GM19324 (cell line): ENCODE results near the gene MAN1C1.
"Not testable (repeated sequence)": the region's sequence is repeated elsewhere in the genome, so short reads cannot be mapped to it uniquely, and the experiment has no call there.

Experiments
- ATAC-seq: cut with Tn5 transposase; IDR thresholded peaks from one replicate; pipeline ENCODE4 v1.9.1; 2021; ENCODE audit warnings: mild to moderate bottlenecking, moderate library complexity; ENCODE audit not compliant: unreplicated experiment, low FRiP score

MAN1C1 gene

DNA sequence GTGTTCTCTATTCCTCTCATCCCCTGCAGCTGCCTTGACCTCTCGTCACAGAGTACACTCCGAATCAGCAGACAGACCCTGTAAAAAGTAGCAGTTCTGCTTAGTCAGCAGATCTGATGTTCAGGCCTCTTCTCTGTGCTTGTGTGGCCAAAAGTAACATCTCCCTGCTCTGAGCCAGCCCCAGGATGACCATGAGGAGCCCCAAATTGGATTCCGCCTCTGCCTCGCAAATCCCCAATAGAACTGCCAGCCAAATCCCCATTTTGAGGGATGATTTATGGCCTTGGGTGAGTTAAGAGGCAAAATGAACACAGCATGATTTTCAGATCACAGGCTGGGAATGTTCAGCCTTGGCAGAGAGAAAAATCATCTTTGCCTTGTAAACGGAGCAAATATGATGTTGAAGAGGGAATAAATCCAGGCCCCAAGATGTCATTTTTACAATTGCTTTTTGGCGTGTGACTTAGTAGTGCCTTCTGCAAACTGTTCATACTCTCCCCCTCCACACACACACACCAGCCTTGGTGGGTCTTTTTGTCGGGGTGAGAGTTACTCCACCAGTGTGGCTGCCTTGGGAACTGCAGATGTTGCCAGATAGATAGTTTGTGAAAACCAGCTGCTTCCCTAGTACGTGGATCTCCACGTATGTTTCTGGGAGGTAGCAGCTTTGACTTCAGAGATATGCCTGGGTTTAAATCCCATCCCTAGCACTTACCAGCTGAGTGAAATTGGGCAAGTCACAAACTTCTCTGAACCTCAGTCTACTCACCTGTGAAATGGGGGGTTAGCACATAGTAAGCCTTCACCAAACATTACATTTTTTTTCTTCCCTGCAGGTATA lies 77.8 kb downstream of the MAN1C1 start:
- no peak for ATAC-seq

DNA sequence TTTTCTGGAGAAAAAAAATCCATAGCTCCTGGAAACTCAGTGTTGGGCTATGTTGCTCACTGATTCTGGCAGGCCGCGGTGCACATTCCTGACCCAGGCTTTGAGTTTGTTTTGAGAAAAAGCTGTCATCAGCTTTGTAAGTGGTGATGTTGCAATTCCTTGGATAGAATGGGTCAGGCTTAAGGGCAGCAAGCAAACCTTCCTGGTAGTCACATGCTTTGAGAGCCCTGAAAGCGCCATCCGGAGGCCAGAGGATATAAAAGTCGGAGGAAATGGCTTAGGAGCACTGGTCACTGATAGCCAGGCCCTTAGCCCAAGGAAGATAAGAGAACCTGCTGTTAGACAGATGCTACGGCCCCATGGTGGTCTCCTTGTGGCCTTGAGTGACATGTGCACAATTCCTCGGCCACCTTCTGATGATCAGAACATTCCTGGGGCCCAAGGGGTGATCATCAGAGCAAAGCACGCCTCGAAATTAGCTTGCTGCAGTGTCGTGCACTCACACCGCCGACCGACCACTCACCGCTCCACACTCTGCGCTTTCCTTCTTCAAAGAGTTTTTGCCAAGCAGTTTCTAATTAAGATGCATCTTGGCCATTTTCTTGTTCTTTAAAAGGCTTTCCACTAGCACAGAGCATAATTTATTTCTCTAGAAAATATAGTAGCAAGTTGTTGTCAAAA lies 78.6 kb downstream of the MAN1C1 start:
- no peak for ATAC-seq

DNA sequence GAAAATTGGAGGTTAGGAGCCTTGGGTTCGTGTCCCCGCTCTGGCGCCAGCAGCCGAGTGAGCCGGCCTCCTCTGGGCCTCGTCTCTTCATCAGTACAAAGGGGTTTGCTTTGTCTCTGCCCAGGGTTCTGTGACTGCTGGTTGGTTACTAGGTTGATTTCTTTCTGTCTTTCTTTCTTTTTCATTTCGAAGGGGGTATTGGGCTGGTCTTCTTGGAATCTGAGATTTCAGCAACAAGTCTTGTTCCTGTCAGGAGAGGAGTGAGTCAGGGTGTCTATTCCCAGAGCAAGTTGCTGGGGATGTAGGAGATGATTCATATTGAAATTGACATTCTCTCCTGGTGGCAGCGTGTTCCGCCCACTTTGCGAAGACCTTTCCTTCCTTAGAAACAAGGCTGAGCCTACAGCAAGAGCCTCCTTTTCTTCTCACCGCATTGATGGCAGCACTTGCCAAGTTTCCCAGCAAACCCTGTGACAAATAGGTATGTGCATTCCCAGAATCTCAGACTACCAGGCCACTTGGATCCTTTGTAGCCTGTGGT lies 79.2 kb downstream of the MAN1C1 start:
- no peak for ATAC-seq

DNA sequence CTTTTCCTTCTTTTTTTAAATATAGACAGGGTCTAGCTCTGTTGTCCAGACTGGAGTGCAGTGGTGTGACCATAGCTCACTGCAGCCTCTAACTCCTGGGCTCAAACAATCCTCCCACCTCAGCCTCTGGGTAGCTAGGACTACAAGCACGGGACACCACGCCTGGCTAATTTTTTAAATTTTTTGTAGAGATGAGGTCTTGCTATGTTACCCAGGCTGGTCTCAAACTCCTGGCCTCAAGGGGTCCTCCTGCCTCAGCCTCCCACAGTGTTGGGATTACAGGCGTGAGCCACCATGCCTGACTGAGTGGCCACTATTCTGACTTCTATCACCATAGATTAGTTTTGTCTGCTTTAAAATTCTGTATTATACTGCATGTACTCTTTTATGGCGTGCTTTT lies 80.1 kb downstream of the MAN1C1 start:
- not testable (repeated sequence) for ATAC-seq

DNA sequence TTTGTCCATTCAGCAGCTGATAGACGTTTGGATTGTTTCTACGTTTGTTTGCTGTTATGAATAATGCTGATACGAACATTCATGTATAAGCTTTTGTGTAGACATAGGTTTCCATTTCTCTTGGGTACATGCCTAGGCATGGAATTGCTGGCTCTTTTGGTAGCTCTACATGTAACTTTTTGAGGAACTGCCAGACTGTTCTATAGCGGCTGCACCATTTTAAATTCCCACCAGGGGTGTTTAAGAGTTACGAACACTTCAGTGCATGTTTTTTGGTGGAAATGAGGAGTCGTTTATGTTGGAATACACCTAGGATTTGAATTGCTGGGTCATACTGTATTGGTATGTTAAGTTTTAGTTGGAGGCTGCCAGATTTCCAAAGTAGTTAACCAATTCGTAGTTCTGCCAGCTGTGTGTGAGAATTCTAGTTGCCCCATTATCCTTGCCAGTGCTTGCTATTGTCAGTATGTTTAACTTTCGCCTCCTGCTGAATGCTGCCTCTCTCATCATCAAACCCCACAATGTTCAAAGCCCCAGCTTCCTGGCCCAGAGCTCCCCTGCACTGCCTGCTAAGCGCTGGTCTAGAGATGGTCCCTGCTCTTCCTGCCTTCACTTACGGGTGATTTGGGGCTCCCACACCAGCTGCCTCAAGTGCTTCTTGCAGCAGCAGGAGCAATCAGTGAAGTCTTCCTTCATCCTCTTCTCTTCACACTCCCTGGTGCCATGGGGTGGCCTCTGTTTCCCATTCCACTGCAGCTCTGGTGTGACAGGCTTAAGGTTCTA lies 81.0 kb downstream of the MAN1C1 start:
- ATAC-seq: no peak

DNA sequence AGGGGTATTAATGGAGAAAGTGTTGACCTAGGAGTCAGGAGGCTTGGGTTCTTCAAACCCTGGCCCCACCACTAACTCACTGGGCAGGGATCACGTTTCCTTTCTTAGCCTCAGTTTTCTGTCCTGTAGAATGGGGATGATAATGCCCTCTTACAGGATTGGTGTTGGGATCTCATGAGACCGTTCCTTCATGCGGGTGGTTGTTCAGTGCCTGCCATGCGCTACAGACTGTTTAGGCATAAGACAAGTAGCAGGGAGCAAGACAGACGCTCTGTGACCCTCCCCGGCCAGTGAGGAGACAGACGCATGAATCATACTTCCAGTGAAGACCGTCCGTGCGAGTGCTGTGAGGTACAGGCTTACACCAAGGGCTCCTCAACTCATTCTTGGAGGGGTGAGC lies 81.7 kb downstream of the MAN1C1 start:
- no peak for ATAC-seq

DNA sequence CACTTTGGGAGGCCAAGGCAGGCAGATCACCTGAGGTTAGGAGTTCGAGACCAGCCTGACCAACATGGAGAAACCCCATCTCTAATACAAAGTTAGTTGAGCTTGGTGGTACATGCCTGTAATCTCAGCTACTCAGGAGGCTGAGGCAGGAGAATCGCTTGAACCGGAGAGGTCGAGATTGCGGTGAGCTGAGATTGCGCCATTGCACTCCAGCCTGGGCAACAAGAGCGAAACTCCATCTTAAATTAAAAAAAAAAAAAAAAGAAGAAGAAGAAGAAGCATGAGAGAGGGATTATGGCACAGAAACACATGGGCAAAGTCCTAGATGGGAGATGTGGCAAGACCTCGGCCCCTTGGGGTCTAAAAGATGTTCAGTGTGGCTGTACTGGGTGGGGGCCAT lies 82.5 kb downstream of the MAN1C1 start:
- not testable (repeated sequence) for ATAC-seq

DNA sequence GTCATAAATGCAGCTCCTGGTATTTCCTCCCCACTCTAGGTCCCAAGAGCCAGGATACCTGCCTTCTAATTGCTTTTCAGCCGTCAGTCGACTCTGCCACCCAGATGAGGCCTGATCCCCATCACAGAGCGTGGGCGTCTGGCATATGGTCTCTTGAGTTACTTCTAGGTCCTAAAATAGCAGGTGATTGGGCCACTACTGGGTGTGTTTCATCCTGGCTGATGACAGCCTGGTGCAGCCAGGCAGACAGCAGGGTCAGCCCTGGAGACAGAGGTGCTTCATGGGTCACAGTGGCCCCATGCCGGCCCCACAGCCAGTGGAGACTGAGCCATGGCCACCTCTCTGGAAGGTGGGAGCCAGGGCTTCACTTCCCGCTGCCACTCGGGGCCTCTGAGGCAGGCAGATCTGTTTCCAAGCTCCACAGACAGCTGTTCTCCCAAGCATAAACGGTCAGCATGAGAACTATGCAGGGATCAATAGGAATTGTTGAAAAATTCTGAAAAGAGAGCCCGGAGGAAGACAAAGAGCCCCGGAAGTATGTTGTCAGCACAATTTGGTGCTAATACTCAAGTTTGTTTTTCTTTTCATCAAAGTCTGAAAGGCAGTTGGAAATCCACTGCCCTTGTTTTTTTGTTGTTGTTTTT lies 83.0 kb downstream of the MAN1C1 start:
- no peak for ATAC-seq

DNA sequence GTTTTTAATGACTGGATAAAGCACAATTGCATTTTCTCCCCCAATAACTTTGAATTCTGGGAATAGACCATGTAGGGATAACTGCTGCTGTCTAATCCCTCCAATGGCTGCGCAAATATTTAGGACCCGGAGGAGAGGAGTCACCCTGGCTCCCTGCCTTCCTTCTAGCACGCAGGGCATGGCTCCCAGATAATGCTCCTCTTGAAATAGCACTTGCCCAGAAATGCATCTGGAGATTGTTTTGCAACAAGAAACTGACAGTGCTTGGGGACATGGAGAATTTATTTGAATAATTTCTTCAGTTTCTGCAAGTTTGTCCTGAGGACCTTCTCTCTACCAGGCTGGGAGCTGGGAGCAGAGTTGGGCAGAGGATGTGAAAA lies 83.5 kb downstream of the MAN1C1 start:
- ATAC-seq: no peak

DNA sequence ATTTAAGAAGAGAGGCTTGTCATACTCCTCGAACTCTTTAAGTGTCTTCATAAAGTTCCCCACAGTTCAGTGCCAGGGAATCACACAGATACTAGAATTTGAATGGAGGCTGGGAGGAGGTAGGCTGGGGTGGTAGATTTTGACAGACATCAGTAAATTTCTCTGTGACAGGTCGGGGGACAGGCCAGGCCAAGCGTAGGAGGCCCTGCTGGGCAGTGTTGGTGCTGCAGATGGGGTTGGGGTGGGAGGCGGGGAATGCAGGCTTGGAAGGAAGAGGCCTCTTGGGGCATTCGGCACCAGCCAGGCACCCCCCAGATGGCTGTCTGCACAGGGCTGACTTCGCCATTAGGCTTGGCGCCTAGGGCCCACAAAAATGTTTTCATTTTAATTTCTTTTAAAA lies 84.0 kb downstream of the MAN1C1 start:
- no peak for ATAC-seq

DNA sequence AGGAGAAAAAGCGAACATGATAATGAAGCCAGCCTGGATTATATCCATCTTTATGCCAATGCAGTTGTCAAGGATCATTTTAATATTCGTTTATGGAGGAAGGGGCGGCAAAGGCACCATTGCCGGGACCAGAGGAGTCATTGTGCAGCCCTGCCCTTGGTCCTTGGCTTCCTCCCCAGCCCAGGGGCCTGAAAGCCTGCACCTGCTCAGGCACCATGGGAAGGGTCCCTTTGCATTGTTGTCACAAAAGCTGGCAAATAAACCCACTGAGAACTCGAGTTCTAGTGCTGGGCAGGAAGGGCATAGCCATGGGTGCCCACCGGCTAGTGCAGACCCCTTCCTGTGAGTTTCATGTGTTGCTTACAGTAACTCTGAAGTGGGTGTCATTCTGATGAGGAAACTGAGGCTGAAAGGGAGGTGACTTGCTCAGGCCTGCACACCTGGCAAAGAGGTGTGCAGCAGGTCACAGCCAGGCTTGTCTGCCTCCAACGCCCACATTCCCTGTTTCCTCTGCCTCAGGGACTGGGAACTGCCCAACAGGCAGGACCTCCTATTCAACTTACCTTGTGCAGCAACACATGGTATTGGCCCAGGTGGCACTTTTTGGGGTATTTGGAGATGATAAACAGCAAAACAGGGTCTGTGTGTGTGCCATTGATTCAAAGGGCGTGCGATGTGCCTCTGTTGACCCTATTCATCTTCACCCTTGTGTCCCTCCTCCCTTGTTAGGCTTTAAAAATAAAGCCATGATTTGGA lies 84.6 kb downstream of the MAN1C1 start:
- no peak for ATAC-seq

DNA sequence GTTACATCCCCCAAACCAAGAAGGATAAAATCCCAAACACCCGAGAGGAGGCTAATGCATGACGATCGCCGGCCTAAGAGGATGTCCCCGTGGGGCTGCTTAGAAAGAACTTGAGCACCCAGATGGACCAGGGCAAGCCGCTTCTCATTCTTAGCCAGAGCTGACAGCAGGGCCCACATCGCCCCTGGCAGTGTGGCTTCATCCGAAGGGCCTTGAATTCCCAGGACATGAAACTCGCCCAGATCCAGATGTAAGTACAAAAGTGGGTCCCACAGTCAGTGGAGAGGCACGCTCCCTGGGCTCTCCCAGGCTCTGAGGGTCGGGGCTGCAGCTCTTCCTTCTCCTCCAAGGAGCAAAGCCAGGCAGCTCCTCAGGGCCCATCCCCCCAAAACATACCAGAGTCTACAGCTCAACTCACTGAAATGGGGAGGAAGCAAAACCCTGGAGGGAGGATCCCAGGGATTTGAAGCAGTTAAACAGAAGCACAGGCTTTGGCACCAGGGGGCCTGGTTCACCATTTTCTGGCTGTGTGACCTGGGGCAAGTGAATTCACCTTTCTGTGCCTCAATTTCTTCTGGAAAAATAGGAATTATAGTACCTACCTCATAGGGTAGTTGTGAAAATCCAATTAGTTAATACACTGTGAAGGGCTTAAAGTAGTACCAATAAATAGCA lies 85.6 kb downstream of the MAN1C1 start:
- ATAC-seq: no peak

DNA sequence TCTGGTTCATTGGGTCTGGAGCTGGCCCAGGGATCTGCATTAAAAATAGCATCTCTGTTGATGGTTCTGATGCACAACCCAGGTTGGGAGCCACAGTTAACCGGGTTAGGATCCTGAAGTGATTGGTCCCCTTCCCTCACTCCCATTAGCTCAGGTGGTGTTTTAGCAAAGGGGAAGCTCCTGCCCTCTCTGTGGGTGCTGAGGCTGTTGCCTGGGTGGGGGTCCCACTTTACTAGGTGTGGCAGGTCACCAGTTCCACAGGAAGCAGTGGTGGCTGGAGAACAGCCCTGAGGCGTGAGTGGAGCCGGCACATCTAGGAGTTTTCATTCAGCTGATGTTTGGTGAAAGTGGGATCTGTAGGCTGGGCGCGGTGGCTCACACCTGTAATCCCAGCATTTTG lies 86.5 kb downstream of the MAN1C1 start:
- no peak for ATAC-seq

DNA sequence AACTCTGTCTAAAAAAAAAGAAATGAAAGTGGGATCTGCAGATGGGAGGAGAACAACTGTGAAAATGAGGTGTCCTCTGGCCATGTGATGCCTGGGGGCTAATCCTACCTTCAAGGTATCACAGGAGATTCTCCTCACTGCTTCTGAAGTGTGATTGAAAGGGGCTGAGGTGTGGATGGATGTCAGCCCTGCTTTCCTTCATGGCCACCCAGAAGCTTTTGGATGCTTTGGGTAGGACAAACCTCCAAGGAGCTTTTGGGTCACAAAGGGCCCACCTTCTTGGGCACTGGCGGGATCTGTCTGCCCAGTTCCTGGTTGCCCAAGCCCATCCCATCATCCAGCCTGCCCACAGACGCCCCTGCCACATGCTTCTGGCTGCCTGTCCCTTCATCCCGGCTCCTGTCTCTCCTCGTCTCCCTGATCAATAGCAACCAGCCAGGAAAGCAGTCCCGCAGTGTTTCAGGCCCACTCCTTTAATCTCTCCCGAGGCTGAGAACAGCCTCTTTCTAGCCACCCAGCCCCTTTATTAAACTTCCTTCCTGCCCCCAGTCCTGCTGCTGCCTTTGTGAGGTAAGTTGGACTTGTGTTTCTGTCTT lies 87.2 kb downstream of the MAN1C1 start:
- no peak for ATAC-seq

DNA sequence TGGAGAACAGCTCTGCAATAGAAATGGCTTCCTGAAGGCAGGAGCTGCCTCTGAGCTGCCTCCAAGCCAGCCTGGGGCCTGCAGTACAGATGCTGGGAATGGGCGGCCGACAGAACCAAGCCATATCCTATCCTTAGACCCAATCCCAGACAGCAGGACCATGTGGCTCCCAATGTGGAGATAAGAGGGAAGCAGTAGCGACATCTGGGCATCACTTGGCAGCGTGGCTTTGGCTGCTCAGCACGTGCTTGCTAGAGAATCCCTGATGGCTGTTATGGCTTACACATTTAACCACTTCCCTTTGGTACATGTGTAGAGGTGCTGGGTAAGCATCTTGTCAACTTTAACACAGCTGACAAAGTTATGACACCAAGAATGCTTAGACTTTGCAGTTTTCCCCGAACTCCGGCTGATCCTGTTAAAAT lies 87.7 kb downstream of the MAN1C1 start:
- no peak for ATAC-seq

DNA sequence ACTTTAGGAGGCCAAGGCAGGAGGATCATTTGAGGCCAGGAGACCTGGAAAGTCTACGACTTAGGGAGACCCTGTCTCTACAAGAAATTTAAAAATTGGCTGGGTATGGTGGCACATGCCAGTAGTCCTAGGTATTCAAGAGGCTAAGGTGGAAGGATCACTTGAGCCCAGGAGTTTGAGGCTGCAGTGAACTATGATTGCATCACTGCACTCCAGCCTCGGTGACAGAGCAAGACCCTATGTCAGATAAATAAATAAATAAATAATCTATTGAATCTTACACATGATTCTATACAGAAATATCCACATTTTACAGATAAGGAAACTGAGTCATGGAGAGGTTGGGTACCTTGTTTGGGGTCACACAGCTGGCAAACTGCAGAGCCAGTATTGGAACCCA lies 89.1 kb downstream of the MAN1C1 start:
- no peak for ATAC-seq

DNA sequence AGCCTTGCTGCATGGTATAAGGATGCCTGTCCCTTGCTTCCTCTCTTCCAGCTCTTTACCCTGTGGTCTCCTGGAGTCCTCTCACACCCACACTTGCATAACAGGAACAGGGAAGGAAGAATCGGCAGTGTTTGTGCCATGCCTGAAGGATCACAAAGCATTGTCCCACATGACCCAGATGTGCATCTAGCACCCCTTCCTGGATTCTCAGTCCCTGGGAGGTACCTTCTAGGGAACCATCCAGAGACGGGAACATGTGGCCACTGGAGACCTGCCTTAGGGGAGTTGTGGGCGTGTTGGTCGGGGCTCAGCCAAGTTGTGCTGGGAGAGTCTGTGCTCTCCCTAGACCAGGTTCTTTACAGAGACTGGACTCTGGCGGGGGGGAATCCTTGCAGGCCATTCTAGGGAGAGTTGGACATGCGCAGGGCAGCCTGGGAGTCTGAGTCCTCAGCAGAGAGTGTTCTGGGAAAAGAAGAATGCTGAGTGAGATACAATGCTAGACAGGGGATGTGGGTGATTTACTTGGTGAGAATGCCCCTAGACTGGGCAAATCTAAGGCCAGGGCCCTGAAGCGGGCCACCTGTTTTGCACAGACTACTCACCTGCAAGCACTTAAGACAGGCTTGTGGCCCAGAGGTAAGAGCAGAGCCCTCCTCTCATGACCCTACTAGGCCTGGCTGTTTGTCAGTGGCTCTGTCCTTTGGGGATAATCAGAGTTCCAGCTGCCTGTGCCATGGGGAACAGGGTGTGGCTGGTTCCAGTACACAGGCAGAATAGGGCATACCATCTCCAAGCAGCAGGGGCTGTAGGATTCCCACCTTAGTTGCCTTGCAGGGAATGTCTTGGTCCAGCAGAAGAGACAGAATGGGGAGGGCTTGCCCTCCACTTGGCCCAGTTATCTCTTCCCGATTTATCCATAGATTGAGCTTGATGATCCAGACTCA lies 89.8 kb downstream of the MAN1C1 start:
- no peak for ATAC-seq
